K562 (cell line): Measurements from ENCODE around the gene COX4I2. TPM values are rescaled to one million over a fixed set of nuclear protein-coding genes. Genes with fewer than 3 reads are reported as not detected.
A peak's percentile ranks its signal among the peaks of the same experiment; 100 is the strongest.

Experiments
- BRF1 ChIP-seq: IDR thresholded peaks from 3 replicates; pipeline ENCODE4 v1.6.1; 2011; ENCODE audit warnings: borderline replicate concordance, mild to moderate bottlenecking; ENCODE audit not compliant: insufficient read length; ENCODE audit errors: extremely low read depth
- CHCHD3 ChIP-seq: fragments of 250-450 bp; sonication (Bioruptor Pico); IDR thresholded peaks from 2 replicates; pipeline ENCODE4 v2.1.2; 2022; ENCODE audit warnings: mild to moderate bottlenecking
- DIDO1 ChIP-seq: fragments of 450-650 bp; IDR thresholded peaks from 2 replicates; pipeline ENCODE4 v1.6.1; 2016; ENCODE audit warnings: low read depth, missing biosample characterization, missing genetic modification characterization
- FOXK2 ChIP-seq, 2 experiments: fragments of 450-650 bp; IDR thresholded peaks in 1 of 2; conservative IDR thresholded peaks in 1 of 2; 2 replicates each; pipeline ENCODE4 v1.6.1; 2016; ENCODE audit warnings: low read depth in 2 of 2, mild to moderate bottlenecking in 1 of 2
- GABPA ChIP-seq: fragments of 200-800 bp; sonication (Bioruptor generic); conservative IDR thresholded peaks from 2 replicates; pipeline ENCODE4 v1.6.1; 2016; ENCODE audit warnings: low read depth, missing genetic modification characterization, missing compliant biosample characterization
- MCM3 ChIP-seq: fragments of 450-650 bp; IDR thresholded peaks from 2 replicates; pipeline ENCODE4 v1.6.1; 2016
- NCOA4 ChIP-seq: fragments of 450-650 bp; IDR thresholded peaks from 2 replicates; pipeline ENCODE4 v1.6.1; 2018; ENCODE audit warnings: mild to moderate bottlenecking; ENCODE audit not compliant: partially characterized antibody
- NFXL1 ChIP-seq: fragments of 450-650 bp; formaldehyde crosslinking; IDR thresholded peaks from 2 replicates; pipeline ENCODE4 v1.4.0; 2021; ENCODE audit warnings: mild to moderate bottlenecking
- NR2F6 ChIP-seq: fragments of 450-650 bp; formaldehyde crosslinking; IDR thresholded peaks from 2 replicates; pipeline ENCODE4 v1.4.0; 2020; ENCODE audit warnings: mild to moderate bottlenecking
- REST ChIP-seq, 2 experiments: fragments of 450-650 bp; formaldehyde crosslinking in 1 of 2; IDR thresholded peaks; 2 replicates each; pipeline versions ENCODE4 v1.4.0 to v1.6.1; 2014 to 2020; ENCODE audit warnings: mild to moderate bottlenecking in 2 of 2, borderline replicate concordance in 1 of 2, low read depth in 1 of 2
- SETDB1 ChIP-seq: IDR thresholded peaks from one replicate; pipeline ENCODE4 v1.6.1; 2012; ENCODE audit warnings: low read length, control low read depth, inconsistent platforms
- SMC3 ChIP-seq: conservative IDR thresholded peaks from 2 replicates; pipeline ENCODE4 v1.6.1; 2011; ENCODE audit warnings: low read depth, low read length, improper control_type of control experiment; ENCODE audit not compliant: insufficient read depth
- TCFL5 ChIP-seq: fragments of 250-450 bp; sonication (Bioruptor Pico); conservative IDR thresholded peaks from 2 replicates; pipeline ENCODE4 v1.6.1; 2021; ENCODE audit warnings: mild to moderate bottlenecking, moderate library complexity, matching md5 sums
- ZBTB7A ChIP-seq: IDR thresholded peaks from 2 replicates; pipeline ENCODE4 v1.6.1; 2011; ENCODE audit warnings: low read depth, mild to moderate bottlenecking, low read length, moderate library complexity, borderline replicate concordance; ENCODE audit not compliant: control insufficient read depth
- ZFP1 ChIP-seq: fragments of 450-650 bp; formaldehyde crosslinking; IDR thresholded peaks from 2 replicates; pipeline ENCODE4 v1.4.0; 2020; ENCODE audit warnings: mild to moderate bottlenecking, mixed read lengths
- ZNF24 ChIP-seq: fragments of 450-650 bp; IDR thresholded peaks from 2 replicates; pipeline ENCODE4 v1.6.1; 2016
- polyA plus RNA-seq, 8 experiments: library from polyadenylated mRNA; depleted of rRNA in 4 of 8; stranded (reverse) in 5 of 8; unstranded in 3 of 8; fragments of >200 nt; fragmentation: Nextera tagmentation in 2 of 8; fragmentation: Illumina TruSeq in 1 of 8; extraction: Ambion mirVana in 2 of 8; extraction: Trizol in 1 of 8; gene quantifications; 2 replicates each; pipeline versions ENCODE4 v1.2.1 to v1.2.3, GENCODE V29; 2011 to 2014; ENCODE audit warnings: inconsistent platforms in 1 of 8, missing spikeins in 1 of 8
- total RNA-seq, 7 experiments: library from RNA; depleted of rRNA in 6 of 7; stranded (reverse); fragments of >200 nt in 6 of 7; fragmentation: Illumina TruSeq in 2 of 7; extraction: Trizol in 2 of 7; gene quantifications; 2 replicates each; pipeline versions ENCODE4 v1.2.1 to v1.2.3, GENCODE V29; 2011 to 2021; ENCODE audit warnings: low replicate concordance in 1 of 7
- TF ChIP-seq, protein P1 (sequence below): fragments of 250-450 bp; sonication (Bioruptor Pico); IDR thresholded peaks from 2 replicates; pipeline ENCODE4 v1.5.0; 2021; ENCODE audit warnings: mild to moderate bottlenecking, moderate library complexity

Gene COX4I2
- total and polyA plus RNA-seq, 9 of the 15 experiments (the other 6 are each of a cell fraction or from before 2014, with no cell fraction given): not detected

DNA sequence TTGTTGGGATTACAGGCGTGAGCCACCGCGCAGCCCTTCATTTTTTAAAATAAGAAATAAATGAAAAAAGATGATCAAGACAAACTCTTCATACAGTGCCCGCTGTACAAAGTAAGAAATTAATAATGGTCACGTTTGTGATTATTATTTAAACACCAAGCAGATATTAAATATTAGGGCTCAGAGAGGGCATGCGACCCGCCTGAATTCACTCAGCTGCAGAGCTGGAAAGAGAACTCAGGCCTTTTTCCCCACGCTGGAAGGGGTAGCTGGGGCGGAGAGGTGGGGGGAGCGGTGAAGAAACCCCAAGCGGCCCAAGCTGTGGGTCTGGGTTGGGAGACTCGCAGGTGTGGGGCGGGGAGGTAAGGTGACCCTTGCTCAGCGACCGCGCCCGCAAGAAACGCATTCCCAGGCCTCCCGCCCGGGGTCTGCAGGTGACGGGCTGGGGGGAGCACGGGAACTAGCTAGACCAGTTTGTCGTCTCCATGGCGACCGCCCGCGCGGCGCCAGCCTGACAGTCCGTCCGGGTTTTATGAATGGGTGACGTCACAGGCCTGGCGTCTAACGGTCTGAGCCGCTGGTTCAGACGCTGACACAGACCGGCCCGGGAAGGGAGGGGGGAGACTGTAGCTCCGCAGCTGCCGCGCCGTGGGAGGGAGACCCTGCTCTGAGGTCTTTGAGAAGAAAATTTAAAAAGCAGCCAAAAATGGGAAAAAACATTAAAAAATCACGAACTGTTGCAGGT, 33.7 kb upstream of the COX4I2 start (continued):
- TF ChIP-seq REST (IDR thresholded peaks at IDR 0.05; ENCODE audit: borderline replicate concordance) (peak; percentile 74), REST (CRISPR knock-in tag; IDR thresholded peaks at IDR 0.05; ENCODE audit: low read depth) (no peak), SETDB1 (no peak), NR2F6 (no peak), GABPA (no peak), ZNF24 (no peak), SMC3 (no peak), BRF1 (no peak), FOXK2 (conservative IDR thresholded peaks at IDR 0.05 in 1 of 2, IDR thresholded peaks at IDR 0.05 in 1 of 2; ENCODE audit: low read depth in 2 of 2) (no peak), ZFP1 (CRISPR knock-in tag) (no peak), CHCHD3 (CRISPR knock-in tag) (no peak; the same call in 1 of the 2 replicates), MCM3 (no peak), ZBTB7A (peak; percentile 97; the same call in 1 of the 2 replicates), DIDO1 (tag) (no peak), NFXL1 (no peak), TCFL5 (CRISPR knock-in tag) (no peak), NCOA4 (no peak)
- TF ChIP-seq, protein P1, sequence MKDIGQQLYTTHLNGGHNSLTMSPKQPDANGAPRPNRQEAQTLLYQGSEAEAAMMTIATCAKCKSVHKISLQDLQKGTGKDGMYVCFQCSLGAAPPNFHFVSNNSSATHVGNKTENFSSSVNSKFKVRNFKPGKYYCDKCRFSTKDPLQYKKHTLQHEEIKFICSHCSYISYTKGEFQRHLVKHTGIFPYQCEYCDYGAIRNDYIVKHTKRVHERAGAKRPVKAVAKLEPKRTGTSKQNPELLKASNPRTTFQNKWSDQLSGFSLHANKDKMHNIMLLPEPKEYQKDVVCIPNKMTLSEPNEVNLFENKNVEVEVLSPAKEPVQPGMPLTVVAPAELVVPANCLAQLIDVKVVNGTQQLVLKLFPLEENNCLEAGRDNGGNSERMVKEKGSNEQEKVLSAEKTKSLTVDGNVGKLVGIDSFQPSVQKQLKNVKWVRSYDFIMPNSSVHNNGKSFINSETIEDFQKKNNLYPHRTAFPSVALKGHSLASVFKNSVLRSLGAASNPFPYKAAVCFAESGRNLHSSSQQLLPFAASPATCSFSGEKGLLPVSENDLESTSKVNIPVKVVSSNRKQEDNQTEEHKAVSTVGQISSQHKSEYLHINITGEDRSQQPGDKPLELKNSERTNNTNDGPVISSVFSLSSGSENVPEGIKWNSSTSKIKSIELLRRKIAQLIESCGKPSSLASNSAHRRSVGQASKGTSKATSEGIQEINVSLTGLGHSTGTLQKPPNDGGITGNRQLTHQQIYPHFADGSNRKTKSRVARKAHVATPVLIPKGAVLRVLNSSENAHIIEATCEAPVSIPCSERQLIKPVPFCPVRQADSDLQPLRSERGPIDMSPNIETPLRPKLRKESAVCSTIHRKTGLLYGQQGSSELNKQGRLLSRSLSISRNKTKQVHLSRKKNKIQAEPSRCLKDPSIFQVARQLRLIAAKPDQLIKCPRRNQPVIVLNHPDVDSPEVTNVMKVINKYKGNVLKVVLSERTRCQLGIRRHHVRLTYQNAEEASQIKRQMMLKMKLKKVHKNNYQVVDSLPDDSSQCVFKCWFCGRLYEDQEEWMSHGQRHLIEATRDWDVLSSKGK (CRISPR knock-in tag): no peak
